RWPE1 (cell line): ENCODE results near the gene BACH2.

Source experiments
- CTCF ChIA-PET: fragments of 350-600 bp; sonication (Branson Sonifier 250); formaldehyde crosslinking; extraction: SDS; loops from one replicate; lab custom pipeline; 2021; lab: Yijun Ruan, JAX
- POLR2A ChIA-PET: fragments of 400-600 bp; formaldehyde crosslinking; extraction: SDS; loops from one replicate; lab custom pipeline; 2020; ENCODE audit warnings: antibody characterized with exemption; ENCODE audit not compliant: low non-redundant PET; lab: Yijun Ruan, JAX
- DNase-seq: peaks from one replicate; pipeline ENCODE4 v3.0.0; 2012; ENCODE audit warnings: low spot score
- H3K27ac ChIP-seq: fragments of 450-650 bp; 2 replicates; pipeline ENCODE4 v1.5.1; 2017
- TF ChIP-seq, protein P1 (sequence below): fragments of 450-650 bp; conservative IDR thresholded peaks from 2 replicates; pipeline ENCODE4 v1.5.1; 2017; ENCODE audit warnings: low read depth, mild to moderate bottlenecking

The BACH2 gene

DNA sequence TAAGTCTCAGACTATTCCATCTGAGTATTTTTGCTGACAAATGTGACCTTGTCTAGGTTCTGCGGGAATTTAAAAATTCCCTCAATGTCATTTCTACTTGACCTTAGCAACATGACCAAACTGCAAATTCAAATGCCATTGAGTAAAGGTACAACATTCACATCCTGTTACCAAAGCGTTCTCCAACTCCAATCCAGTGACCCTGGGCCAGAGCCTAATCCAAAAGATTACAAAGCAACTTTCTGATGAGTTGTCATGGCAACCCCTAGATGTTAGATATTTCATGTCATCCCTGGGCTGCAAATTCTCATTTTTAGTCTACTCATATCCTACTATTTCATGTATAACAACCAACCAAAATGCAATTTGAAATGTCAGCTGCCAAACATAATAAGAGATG lies 65.3 kb downstream of the BACH2 start:
- TF ChIP-seq, protein P1, sequence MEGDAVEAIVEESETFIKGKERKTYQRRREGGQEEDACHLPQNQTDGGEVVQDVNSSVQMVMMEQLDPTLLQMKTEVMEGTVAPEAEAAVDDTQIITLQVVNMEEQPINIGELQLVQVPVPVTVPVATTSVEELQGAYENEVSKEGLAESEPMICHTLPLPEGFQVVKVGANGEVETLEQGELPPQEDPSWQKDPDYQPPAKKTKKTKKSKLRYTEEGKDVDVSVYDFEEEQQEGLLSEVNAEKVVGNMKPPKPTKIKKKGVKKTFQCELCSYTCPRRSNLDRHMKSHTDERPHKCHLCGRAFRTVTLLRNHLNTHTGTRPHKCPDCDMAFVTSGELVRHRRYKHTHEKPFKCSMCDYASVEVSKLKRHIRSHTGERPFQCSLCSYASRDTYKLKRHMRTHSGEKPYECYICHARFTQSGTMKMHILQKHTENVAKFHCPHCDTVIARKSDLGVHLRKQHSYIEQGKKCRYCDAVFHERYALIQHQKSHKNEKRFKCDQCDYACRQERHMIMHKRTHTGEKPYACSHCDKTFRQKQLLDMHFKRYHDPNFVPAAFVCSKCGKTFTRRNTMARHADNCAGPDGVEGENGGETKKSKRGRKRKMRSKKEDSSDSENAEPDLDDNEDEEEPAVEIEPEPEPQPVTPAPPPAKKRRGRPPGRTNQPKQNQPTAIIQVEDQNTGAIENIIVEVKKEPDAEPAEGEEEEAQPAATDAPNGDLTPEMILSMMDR, result no peak
- CTCF ChIA-PET, result interaction anchor here (0.6 kb wide), 1 partner anchor 293 kb away, joined by 3 read pairs; no protein-coding TSS in a partner anchor
- POLR2A ChIA-PET, result no interaction called here
- DNase-seq, result no peak
- H3K27ac ChIP-seq, result no peak overlapping the region

DNA sequence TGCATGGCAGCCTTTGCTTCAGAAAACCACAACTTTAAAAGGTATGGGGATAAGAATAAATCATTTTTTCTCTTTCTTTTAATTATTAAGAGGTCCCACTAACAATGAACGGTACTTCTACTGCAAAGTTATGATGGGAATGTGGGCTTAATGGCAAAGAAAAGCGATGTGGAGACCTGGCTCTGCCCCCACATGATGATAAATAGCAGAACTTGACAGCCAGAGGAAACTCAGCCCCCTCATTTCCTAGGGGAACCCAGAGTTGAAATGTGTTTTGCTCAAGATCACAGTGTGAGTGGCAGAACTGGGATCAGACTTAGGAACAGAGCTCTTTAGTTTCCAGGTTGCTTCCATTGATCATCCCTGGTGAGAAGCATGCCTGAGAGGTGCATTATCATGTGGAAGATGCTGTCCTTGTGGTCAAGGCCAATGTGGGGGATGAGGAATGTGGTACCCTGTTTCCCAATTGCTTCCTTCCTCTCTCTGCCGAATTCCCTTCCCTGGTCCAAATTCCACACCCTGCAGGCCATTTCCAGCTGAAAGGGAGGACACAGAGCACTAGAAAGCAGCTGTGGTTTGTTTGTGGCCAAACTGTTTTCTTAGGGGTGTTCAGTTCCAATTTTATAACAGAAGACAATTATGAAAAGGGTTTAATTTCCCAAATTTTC lies 66.0 kb downstream of the BACH2 start:
- H3K27ac ChIP-seq, result no peak overlapping the region
- ChIA-PET POLR2A (no interaction called here), CTCF (interaction anchor here (0.6 to 0.7 kb wide), 2 partner anchors 14 to 292 kb away, joined by 3 read pairs; no protein-coding TSS in a partner anchor)
- DNase-seq, result no peak
- TF ChIP-seq, protein P1, result no peak

DNA sequence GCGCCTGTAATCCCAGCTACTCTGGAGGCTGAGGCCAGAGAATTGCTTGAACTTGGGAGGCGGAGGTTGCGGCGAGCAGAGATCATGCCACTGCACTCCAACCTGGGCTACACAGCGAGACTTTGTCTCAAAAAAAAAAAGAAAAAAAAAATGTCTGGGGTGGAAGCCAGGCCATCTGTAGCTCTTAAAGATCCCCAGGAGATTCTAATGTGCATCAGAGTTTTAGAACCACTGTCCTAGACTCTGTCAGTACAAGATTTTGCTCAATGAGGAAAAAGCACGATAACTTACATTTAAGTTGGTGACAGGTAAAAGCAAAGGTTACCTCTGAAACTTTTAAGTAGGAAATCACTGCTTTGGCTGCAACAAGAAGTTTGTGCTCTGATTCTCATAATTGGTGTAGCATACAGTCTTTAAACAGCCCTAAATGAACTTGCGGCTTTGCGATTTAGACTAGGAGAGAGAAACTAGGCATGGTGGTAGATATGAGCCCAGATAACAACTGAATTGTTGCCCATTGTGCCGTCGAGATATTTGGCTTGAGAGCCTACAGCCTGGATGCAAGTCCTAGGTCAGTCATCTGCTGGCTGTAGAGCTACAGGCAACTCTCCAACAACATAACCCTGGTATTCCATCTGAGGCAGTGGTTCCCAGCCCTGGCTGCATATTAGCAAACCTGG lies 67.2 kb downstream of the BACH2 start:
- DNase-seq, result no peak
- POLR2A ChIA-PET, result no interaction called here
- TF ChIP-seq, protein P1, result no peak
- H3K27ac ChIP-seq, result no peak overlapping the region
- CTCF ChIA-PET, result no interaction called here

DNA sequence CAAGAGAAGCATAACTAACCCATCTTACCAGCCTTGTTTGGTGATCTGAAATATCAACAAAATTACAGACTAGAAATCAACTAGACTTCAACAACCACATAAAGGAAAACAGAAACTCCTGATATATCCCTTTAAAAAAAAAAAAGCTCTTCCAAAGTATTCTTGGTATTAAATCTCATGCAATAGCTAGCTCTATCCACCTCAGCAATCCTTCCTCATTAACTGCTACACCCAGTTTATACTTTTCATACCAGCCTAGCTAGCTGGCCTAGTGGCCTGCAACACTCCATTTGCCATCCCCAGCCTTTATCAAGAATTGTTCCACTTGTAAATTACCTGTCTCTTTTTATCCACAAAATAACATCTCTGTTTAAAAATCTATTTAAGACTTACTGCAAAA lies 69.0 kb downstream of the BACH2 start:
- POLR2A ChIA-PET, result no interaction called here
- no peak overlapping the region for H3K27ac ChIP-seq
- DNase-seq, result no peak
- TF ChIP-seq, protein P1, result no peak
- CTCF ChIA-PET, result no interaction called here

DNA sequence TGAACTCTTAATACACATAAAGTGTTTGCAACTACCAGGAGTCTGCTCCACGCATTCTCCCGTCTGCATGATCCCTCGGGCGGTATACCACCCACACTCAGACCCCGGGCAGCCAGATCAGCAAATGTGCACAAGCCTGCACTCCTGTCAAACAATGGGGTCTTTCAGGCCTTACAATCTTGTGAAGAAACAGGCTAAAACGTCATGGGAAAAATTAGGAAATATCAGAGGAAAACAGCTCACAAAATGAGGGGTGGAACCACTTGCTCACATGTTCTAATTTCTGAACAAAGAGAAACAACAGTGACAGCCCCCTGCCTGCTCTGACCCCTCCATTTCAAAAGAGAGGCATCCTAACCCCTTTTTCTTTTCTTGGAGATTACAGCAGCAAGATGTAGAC lies 69.4 kb downstream of the BACH2 start:
- POLR2A ChIA-PET, result no interaction called here
- no peak for DNase-seq
- TF ChIP-seq, protein P1, result no peak
- H3K27ac ChIP-seq, result no peak overlapping the region
- CTCF ChIA-PET, result interaction anchor here (0.6 kb wide), 1 partner anchor 394 kb away, joined by 6 read pairs; no protein-coding TSS in a partner anchor

DNA sequence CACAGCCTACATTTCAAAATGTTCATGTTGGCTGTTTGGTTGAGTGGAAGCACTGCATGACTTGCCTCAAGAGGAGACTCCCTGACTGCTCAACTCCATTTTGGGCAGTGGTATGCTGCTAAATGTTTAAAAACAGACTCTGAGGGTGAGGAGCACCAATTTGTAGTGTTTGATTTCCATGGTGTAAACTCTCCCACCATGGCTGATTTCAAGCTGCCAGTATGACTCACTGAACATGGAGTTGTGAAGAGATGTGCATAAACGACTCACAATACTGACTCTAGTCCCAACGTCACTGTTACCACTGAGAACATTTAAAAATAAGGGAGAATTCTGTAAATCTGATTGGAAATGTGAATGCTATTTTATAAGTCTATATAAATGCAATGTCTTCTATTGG lies 70.4 kb downstream of the BACH2 start:
- TF ChIP-seq, protein P1, result no peak
- DNase-seq, result no peak
- no peak overlapping the region for H3K27ac ChIP-seq
- ChIA-PET CTCF (no interaction called here), POLR2A (interaction anchor here (0.6 kb wide), 1 partner anchor 357 kb away, joined by 4 read pairs; no protein-coding TSS in a partner anchor)
